NOMO-1 treated with dmso at 0.1 percent for 144 hours (cell line): ENCODE measurements around the gene SYT13.

Source experiments
- DNase-seq: peaks from one replicate; lab custom pipeline; 2025; ENCODE audit not compliant: unreplicated experiment; lab: John Stamatoyannopoulos, UW

SYT13 gene

DNA sequence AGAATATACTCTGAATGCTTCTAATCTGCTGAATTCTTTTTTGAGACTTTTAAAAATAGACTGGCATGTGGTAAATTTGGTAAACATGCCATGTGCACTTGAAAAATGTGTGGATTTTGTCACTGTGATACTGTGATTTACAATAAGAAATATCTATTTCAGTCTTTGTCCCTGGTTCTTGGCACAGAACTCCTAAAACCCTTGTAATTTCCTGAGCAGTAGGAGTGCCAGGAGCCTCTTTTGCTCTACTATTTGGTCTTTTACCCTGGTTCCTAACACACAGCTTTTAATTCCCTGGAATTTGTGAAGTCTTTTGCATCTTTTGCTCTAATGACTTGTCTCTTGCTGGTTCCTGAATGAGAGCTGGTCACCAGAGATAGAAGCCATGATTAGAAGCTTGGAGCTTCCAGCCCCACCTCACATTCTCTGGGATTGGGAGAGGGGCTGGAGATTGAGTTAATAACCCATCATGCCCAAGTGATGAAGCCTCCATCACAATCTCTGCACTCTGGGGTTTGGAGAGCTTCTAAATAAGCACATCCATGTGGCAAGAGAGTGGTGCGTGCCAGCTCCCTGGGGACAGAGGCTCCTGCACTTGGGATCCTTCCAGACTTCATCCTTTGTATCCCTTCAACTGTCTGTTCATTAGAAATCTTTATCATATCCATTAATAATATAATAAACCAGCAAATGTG lies 27.2 kb upstream of the SYT13 start:
- no peak for DNase-seq

DNA sequence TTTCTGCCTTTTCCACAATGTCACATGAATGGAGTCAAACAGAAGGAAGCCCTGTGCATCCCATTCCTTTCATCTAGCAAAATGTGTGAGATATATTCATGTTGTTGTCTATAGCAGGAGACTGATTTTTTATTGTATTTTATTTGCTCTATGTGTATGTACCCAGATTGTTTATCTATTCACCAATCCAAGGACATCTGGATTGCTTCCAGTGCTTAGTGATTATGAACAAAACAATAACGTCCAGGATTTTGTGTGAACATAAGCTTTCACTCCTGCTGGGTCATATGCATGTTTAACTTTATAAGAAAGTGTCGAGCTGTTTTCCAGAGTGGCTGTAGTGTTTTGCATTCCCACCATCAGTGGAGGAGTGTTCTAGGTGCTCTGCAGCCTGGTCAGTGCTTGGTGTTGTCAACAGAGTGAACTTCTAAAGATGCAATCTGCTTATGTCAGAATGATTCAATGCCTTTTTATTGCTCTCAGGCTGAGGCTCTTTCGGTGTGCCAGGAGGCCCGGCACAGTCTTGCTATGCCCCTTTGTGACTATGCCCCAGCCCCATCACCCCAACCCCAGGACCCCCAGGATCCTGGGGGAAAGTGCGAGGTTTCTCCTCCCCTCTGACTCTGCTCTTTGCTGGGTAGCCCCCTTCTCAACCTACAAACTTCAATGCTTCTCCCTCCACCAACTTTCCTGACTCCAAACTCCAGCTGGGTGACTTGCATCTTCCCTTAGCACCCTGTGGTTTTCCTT lies 19.9 kb upstream of the SYT13 start:
- DNase-seq, result no peak

GRCh38 chr11:45304992-45305335 lies 18.8 kb upstream of the SYT13 start:
- no peak for DNase-seq

DNA sequence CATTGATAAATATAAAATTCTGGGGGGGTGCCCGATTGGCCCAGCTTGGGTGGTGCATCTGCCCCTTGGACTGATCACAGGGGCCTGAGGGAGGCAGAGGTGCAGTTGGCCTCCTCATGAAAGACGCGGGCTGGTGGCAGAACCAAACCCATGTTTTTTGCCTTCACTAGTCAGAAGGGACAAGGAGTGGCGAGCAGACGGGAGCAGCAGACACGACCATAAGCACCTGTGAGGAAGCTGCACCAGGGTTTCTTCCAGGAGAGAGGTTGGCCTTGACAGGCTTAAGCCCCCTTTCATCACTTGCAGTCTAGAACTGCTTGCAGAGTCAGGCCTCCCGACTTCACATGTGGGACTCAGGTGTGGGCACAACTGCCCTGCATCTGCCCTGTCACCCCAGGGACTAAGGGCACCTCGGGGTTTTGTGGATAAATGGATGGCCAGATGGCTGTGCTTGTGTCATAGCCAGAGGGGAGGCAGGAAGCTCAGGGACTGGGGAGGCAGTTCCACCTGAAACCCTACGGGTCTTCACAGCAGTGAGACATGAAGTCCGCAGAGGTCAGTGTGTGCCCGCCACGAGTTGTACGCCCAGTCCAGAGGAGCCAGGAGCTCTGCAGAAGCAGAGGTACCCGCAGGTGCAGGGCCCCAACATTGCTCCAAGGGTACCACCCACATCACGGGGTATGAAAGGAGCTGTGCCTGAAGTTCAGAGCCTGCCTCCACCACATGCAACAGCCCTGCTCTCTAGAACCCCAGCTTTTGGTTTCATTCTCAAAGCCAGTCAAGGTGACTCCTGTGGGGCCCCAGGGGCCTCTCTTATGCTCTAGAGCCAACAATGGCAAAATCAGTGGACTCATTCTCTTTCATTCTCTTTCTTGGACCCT lies 18.2 kb upstream of the SYT13 start:
- DNase-seq, result no peak

GRCh38 chr11:45303316-45303715 lies 17.2 kb upstream of the SYT13 start:
- DNase-seq, result no peak

DNA sequence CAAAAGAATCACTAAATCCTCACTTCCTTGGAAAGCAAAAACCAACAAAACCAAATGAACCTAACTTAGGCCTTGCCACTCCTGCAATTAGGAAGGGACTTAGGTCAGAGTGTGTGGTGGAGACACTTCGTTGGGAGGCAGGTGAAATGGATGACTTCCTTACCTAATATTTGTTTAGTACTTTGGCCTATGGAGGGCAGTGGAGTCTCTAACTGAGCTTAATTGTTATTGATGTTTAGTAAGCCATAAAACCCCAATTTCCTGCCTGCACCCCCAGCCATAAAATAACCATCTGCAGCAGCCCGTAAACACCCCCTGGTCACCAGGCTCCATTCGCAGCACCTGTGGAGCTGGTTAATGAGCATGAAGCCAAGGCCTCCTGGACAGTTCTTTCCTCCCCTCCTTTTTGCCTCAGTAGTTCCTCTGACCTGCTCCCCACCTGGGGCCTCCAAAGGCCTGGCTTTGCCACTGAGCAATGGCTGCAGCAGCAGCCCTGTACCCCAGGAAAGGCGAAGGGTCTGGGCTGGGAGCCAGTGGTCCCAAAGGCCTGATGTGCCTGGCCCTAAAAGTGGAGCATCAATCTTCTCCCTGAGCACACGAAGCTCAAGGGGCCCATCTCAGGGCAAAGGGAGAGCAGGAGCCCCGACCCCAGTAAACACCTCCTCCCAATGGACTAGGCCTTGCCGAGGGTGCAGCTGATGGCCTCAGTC lies 15.6 kb upstream of the SYT13 start:
- DNase-seq, result no peak

GRCh38 chr11:45300715-45301114 lies 14.6 kb upstream of the SYT13 start:
- DNase-seq, result no peak

DNA sequence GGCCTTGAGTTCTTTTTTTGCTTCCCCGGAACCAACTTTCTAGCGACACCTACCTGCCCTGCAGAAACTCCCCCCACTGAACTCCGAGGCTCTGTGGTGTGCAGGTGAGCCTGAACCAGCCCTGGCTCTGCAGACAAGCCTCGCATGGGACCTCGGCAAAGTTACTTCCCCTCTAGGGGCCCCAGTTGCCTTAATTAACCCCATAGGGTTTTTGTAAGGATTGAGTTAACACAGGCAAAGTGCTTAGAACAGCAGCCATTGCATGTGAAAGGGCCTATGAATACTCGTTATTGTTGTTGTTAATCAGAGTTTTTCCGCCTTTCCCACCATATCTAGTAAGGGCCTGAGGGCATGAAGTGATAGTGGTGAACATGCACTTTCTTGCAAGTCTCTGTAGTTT lies 12.6 kb upstream of the SYT13 start:
- DNase-seq, result no peak

DNA sequence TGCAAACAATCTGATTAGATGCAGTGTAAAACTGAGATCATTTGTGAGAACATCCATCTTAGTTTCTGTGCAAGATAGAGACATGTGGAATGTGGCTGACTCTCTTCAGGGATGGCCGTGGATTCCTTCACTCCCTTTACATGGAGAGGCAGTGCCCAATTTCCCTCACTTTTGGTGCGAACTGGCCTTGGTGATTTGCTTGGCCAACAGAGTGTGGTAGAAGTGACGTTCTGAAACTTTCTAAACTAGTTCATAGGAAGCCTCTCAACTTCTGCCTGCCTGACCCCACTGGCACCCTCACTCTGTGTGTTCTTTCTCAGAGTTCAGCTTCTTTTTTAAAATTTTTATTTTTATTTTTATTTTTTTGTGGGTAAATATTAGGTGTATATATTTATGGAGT lies 9.9 kb upstream of the SYT13 start:
- DNase-seq, result no peak

DNA sequence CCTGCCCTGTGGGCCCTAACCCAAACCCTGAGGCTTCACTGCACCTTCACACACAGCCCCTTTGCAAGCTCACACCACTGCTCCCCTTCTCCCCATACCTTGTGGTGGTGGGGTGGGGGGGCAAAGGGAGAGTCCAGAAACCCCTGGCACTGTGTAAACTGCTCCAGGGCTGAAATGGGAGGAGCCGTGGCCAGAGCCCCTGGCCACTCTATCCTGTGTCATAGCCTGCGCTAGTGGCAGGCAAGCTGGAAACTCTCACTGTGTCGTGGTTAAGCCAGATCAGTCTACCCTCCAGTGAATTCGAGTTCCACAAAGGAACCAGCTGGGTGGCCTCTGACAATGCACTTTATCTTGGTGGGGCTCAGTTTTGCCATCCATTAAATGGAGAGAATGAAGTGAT lies 8.4 kb upstream of the SYT13 start:
- no peak for DNase-seq

GRCh38 chr11:45293566-45294192 lies 7.5 kb upstream of the SYT13 start:
- DNase-seq, result peak; percentile 49

- no peak for DNase-seq
Observed at GRCh38 chr11:45290586-45290985, 4.4 kb upstream of the SYT13 start.

DNA sequence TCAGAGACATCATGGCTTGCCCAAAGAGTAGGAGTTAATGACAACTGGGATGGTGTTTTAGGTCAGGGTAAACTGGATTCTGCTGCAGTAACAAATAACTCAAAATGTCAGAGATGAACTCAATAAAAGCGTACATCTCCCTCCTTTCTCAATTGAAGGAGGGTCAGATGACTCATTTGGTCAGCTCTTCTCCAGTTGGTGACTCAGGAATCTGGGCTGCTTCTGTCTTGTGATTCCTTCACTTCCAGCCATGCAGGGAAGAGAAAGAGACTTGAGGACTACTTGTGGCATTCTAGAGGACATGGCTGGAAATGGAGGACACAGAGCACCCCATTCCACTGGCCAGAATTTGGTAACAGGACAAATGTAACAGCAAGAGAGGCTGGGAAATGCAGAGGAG lies 3.2 kb upstream of the SYT13 start:
- DNase-seq, result no peak

GRCh38 chr11:45288339-45288738 lies 2.2 kb upstream of the SYT13 start:
- no peak for DNase-seq

- DNase-seq, result no peak
Observed at GRCh38 chr11:45287316-45287903, 1.3 kb upstream of the SYT13 start.

DNA sequence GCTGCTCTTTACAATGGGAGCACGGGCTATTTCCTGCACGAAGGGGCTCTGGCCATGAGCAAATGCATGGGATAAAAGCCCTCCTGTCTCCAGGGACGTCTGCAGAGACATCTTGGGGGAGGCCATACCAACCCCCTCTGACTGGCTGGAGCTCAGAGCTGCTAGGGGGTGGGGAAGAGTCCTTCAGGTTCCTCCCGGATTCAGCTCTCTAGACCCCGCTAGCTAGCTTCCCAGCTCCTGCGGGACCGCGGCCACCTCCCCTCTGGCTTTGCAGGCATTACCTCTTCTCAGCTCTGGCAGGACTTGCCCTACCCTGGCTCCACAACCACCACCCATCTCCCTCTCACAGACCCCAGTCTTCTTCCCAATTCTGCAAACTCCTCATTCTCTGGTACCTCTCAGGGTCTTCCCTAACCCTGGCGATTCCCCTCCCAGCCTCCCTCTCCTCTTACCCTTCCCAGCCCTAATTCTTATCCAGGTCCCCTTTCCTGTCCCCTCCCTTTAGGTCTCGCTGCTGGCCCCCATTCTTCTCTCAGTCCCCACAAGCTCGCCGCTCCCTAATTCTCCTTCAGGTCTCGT lies 802 bp downstream of the SYT13 start:
- no peak for DNase-seq

GRCh38 chr11:45282081-45282480 lies 4.1 kb downstream of the SYT13 start:
- DNase-seq, result no peak

DNA sequence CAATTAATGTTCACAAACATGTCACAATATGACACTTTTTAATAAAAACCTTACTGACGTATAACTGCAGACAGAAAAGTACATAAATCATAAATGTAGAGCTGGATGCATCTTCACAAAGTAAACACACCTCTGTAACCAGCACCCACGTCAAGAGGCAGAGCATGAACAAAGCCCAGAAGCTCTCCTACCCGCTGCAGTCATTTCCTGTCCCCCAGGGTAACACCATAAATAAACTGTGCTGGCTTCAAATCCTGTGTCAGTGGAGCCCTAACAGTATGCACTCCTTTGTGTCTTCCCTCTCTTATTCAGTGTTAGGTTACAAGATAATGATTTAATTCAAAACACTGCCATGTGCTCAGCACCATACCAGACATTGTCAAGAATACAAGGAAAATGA lies 5.7 kb downstream of the SYT13 start:
- DNase-seq, result no peak

DNA sequence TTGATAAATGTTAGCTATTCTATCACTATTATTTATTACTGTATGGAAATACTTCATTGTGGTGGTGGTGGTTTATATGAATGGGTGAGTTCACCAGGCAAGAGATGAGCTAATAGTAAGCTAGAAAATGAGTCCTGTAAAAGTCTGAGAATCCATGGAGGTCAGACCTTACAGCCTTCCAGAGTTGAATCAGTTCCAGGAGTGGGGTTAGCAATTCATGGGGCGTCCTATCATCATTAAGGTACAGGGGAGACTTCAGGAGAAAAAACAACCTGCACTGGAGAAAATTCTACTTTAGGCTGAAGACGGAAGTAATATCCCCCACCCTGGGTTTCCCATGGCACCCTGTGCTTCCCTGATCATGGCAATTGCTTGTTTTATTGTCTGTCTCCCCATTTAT lies 6.5 kb downstream of the SYT13 start:
- DNase-seq, result no peak

DNA sequence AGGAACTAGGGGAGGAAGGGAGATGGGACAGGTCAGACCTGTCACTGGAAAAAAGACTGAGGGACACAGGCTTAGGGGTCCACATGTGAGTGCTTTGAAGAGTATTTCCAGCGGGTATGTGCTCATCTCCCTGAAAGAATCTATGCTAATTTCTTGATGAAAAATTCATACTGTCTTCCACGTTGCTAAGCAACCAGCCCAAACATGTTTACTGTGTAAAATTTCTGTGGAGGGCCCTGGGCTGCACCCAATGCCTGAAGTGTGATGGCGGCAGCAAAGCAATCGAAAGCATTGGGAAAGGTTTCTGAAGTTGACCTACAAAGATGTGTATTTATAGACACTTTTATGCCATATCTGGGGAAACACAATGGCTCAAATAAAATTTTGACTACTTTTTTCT lies 7.4 kb downstream of the SYT13 start:
- DNase-seq, result no peak
